NCI-H510A (cell line): ENCODE data around the gene PHAF1.

Experiments used
- DNase-seq: peaks from one replicate; lab custom pipeline; 2025; lab: John Stamatoyannopoulos, UW

The PHAF1 gene

DNA sequence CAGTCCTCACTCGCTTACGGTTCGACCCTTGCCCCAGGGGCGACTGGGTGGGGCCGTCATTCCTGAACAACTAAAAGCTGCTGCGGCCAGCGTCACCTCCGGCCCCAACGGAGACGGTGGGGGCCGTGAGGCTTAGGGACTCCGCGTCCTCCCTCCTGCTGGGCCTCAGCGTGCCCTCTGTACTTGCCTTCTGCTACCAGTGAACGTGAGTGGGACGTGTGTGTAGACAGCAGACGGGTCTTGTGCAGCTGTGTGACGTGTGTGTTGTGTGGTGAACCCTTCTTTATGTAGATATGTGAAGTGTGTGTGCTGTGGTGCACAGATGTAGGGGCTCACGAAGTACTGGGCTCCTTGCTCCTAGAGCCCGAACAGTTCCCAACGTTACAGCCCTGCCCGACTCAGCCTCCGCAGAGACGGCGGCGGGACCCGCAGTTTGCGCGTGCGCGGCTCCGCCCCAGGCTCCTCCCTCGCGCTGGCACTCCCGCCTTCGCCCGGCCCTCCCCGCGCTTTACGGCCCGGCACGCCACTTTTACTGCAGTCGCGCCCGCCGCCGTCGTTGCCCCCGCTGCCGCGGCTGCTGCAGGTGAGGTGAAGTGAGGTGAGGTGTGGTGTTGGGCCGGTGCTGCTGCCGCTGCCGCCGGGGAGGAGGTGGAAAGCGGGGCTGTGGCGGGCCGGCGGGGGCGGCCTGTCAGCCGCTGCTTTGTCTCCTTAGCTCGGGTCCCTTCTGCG lies at the start of gene PHAF1:
PHAF1 (plus strand) TSS at position 535 of the 729 bp plus-strand sequence. CDS start 235 bp downstream, outside the sequence.
- peak; percentile 52 for DNase-seq

- DNase-seq: no peak
These were observed 46.7 kb upstream of the PHAF1 start for GRCh38 chr16:67063008-67063407.

DNA sequence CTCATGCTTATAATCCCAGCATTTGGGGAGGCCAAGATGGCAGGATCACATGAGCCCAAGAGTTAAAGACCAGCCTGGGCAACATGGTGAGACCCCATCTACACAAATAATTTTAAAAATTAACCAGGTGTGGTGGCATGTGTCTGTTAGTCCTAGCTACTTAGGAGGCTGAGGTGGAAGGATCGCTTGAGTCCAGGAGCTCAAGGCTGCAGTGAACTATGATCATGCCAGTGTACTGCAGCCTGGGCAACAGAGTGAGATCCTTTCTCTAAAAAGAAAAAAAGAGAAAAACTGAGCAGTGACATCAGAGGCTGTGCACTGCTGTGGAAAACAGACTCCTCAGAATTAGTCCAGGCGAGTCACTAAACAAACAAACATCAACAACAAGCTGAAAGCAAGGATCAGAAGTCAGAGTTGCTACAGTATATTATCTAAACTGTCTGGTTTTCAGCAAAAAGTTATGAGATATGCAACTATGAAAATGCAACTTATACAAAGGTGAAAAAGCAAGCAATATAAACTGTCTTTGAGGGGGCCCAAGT lies 41.5 kb upstream of the PHAF1 start:
- no peak for DNase-seq

- no peak for DNase-seq
These were observed 38.2 kb upstream of the PHAF1 start for GRCh38 chr16:67071476-67072048.

DNA sequence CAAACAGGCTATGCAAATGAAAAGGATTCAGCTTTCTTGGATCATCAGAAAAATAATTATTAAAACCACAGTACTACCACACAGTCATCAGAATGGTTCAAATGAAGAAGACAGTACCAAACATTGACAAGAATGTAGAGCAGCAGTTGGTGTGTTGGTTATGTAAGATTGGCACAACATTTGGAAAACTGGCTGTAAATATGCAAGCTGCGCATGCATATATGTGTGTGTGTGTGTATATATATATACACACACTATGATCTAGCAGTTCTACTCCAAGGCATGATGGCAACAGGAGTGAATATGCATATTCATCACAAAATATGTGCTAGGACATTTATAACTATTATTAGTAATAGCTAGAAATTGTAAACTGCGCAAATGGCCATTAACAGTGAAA lies 34.4 kb upstream of the PHAF1 start:
- no peak for DNase-seq

GRCh38 chr16:67077871-67078270 lies 31.9 kb upstream of the PHAF1 start:
- no peak for DNase-seq

GRCh38 chr16:67082100-67082499 lies 27.6 kb upstream of the PHAF1 start:
- DNase-seq: no peak

DNA sequence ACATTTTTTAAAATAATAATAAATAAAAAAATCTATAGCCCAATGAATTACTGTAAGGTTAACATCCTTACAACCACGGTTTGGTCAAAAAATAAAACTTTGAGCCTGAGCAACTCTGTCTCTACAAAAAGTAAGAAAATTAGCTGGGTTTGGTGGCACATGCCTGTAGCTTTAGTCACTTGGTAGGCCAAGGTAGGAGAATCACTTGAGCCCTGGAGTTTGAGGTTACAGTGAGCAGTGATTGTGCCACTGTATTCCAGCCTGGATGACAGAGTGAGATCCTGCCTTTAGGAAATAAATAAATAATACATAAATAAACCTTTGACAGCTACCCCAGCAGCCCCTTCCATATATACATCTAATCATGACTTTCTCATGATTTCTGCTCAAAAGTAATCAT lies 26.9 kb upstream of the PHAF1 start:
- DNase-seq: no peak

- DNase-seq: no peak
These were observed 25.3 kb upstream of the PHAF1 start for GRCh38 chr16:67084345-67085028.

DNA sequence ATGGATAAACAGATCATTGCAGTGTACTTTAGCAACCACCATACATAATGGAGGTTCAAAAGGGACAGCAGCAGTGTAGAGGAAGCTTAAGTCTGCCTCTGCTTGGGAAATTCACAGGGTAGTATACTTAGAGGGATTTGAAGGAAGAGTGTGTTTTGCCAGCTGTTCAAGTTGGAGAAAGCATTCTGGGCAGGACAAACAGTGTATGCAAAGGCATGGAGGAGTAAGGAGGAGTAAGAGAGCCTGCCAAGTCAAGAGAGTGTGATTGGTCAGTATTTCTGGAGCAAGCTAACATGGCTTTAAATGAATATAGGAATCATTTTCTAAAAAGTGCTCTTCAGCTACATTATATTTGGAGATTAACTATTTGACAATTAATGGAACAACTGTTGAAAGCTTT lies 22.9 kb upstream of the PHAF1 start:
- no peak for DNase-seq

DNA sequence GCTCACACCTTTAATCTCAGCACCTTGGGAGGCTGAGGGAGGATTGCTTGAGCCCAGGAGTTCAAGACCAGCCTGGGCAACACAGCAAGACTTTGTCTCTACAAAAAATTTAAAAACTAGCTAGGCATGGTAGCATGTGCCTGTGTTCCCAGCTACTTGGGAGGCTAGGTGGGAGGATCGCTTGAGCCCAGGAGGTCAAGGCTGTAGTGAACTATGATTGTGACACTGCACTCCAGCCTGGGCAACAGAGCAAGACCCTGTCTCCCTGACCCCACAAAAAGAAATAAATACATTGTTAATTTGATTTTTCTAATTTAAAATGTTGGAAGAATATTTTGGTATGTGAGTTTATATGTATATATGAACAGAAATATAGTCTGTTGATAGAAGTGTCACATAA lies 22.4 kb upstream of the PHAF1 start:
- DNase-seq: no peak

DNA sequence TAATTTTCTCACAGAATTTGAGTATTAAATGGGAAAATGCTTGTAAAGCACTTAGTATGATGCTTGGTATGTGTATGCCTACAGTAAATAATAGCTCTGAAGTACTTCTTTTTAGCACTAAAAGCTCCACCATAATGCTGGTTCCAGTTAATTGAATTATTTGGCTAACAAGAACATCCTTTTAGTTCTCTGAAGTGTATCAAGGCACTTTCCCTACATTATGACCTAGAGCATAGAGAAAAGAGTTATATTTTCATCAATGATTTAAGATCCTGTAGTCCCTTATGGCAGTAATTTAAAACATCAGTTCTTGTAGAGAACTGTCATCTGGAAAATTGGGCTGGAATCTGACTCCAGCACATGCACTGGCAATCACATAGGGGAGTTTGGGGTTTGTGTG lies 21.9 kb upstream of the PHAF1 start:
- DNase-seq: no peak

- no peak for DNase-seq
These were observed 21.2 kb upstream of the PHAF1 start for GRCh38 chr16:67088551-67088950.

GRCh38 chr16:67089101-67089500 lies 20.6 kb upstream of the PHAF1 start:
- DNase-seq: no peak

DNA sequence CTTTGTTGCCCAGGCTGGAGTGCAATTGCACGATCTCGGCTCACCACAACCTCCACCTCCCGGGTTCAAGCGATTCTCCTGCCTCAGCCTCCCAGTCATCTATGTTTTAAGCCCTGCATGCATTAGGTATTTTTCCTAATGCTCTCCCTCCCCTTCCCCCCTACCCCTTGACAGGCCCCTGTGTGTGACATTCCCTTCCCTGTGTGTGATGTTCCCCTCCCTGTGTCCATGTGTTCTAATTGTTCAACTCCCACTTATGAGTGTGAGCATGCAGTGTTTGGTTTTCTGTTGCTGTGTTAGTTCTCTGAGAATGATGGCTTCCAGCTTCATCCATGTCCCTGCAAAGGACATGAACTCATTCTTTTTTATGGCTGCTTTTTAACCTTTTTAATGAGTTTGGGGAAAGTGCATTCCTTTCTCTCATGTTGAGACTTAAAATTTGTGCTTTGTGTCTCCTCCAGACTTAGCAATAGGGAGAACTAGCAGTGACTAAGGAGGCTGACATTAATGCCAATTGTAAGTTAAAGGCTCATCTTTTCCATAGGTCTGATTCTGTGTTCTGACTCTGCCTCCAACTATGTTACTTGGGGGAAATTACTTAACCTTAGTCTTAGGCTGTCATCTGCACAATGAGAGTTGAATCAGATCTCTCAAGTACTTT lies 17.7 kb upstream of the PHAF1 start:
- no peak for DNase-seq

GRCh38 chr16:67093098-67093726 lies 16.5 kb upstream of the PHAF1 start:
- DNase-seq: no peak

DNA sequence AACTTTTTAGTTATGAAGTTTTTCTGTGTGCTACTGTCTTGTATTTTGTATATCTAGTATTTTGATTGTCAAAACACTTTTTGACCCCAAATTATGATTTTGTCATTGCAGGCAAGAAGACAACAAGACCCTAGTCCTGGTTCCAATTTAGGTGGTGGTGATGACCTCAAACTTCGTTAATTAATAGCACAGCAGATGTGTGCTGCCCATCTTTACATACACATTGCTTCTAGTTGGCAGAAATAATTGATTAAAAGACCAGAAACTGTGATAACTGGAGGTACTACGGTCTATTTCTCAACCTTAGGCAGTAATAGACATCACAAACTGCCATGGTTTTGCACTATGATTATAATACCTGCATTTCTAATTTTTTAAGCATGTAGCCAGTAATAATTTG lies 11.1 kb upstream of the PHAF1 start:
- DNase-seq: no peak

DNA sequence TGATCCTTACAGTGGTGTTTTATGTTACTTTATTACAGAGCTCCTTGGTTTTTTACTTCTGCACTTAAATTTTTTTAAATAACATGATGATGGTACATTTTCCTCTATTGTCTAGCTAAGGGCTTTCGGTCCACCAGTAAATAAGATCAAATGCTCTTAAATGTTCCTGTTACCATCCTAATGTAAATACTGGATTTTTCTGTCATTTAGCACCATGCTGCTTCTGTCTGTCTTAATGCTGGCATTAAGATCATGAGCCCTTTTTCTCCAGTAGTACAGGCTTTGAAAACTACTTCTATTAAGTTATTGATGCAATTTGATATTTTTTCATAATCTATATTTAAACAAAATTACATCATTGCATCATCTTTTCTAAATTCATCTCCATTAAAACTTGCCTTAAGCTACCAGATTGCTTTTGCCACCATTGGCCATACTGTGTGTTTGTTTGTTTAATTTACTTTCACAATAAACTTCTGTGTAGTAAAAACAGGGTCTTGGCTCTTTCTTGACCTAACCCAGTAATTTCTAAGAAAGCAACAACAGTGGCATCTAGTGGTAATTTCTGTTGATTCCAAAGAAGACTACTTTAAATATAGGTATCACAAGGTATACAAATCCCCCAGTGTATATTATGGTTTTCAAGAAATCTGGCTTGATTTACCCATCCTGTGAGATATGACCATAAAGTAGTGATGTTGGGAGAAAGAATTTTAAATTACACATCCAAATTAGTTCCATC lies 9.0 kb upstream of the PHAF1 start:
- no peak for DNase-seq

GRCh38 chr16:67101311-67102082 lies 8.2 kb upstream of the PHAF1 start:
- no peak for DNase-seq

DNA sequence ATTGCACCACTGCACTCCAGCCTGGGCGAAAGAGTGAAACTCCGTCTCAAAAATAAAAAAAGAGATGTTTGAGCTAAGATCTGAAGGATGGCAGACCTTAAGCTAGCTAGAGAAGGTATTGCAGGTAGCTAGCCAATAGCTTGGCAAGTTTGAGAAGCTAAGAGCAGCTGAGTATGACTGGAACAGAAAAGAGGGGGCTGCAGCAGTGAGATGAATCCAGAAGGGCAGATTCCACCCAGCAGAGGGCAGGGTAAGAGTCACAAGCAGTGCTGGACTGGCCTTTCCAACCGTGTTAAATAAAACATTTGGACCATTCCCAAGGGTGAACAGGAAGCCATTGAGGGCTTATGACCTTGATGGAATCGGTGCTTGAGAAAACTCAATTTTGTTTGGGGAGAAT lies 5.7 kb upstream of the PHAF1 start:
- no peak for DNase-seq

DNA sequence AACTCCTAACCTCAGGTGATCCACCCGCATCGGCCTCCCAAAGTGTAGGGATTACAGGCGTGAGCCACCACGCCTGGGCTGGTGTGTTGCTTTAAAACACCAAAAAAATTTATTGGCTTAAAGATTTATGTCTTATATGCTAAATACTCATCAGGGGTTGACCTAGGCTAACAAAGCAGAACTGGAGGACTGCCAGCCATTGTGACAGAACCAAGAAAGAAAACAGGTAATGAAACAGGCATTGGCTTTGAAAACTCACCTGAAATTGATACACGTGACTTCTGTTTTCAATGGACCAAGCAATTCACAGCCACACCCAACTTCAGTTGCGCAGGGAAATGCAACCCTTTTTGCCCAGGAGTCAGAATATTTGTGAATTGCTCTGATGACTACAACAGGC lies 4.9 kb upstream of the PHAF1 start:
- no peak for DNase-seq
